K562 (cell line): Measurements from ENCODE around the gene UNC5C. TPM values are rescaled to one million over a fixed set of nuclear protein-coding genes. Genes with fewer than 3 reads are reported as not detected.

Experiments used
- ATAC-seq: fragments of 200-7000 bp; cut with Tn5 transposase; 3 replicates; pipeline ENCODE4 v1.9.1; 2020; ENCODE audit warnings: moderate library complexity
- BruUV-seq: library from RNA; stranded (reverse); fragments of 400-500 nt; replicated peaks from 2 replicates; lab custom pipeline; 2021; lab: Mats Ljungman, UMichigan
- CTCF ChIA-PET: fragments of 300-600 bp; formaldehyde crosslinking; extraction: SDS; loops from one replicate; lab custom pipeline; 2021; ENCODE audit warnings: low intra/inter-chr PET ratio; lab: Yijun Ruan, JAX
- POLR2A ChIA-PET: fragments of 300-600, 350-650 bp; sonication (Branson Sonifier 250); formaldehyde crosslinking; extraction: SDS; loops from one replicate; lab custom pipeline; 2021; ENCODE audit warnings: antibody characterized with exemption, inconsistent platforms; lab: Yijun Ruan, JAX
- DNase-seq, 4 experiments: peaks; one replicate each; pipeline versions ENCODE4 v3.0.0 to v3.0.0-alpha.2; 2011 to 2018; ENCODE audit warnings: low spot score in 3 of 4, mixed read lengths in 3 of 4; ENCODE audit errors: extremely low read depth in 1 of 4
- FAIRE-seq: peaks from 2 replicates; lab custom pipeline; 2011; peaks lifted over from hg19 to GRCh38; lab: Jason Lieb, UNC
- H2AFZ ChIP-seq: 2 replicates; pipeline ENCODE4 v1.6.0; 2011; ENCODE audit warnings: low read depth, low read length, control low read depth, inconsistent platforms
- H3K27ac ChIP-seq: fragments of 200-600 bp; 3 replicates; pipeline ENCODE4 v1.8.0; 2011; ENCODE audit warnings: low read depth, mild to moderate bottlenecking, control low read depth, inconsistent platforms, low read length, moderate library complexity, mixed read lengths; ENCODE audit errors: extremely low read depth
- H3K27me3 ChIP-seq, 2 experiments: fragments of 300-600 bp in 1 of 2; 2 replicates in 1 of 2; 3 replicates in 1 of 2; pipeline versions ENCODE4 v1.6.0 to v1.8.0; 2011; ENCODE audit warnings: inconsistent platforms in 2 of 2, low read length in 2 of 2, mild to moderate bottlenecking in 1 of 2, mixed read lengths in 1 of 2, moderate library complexity in 1 of 2; ENCODE audit not compliant: control insufficient read depth in 2 of 2, insufficient read depth in 2 of 2
- H3K36me3 ChIP-seq: fragments of 300-600 bp; 3 replicates; pipeline ENCODE4 v1.8.0; 2011; ENCODE audit warnings: mild to moderate bottlenecking, low read length, inconsistent platforms; ENCODE audit not compliant: control insufficient read depth, insufficient read depth
- H3K4me1 ChIP-seq, 2 experiments: fragments of 200-600 bp in 1 of 2; replicated peaks in 1 of 2; 2 replicates in 1 of 2; 3 replicates in 1 of 2; pipeline versions ENCODE4 v1.5.1 to v1.8.0; 2011; ENCODE audit warnings: inconsistent platforms in 2 of 2, low read length in 2 of 2, mild to moderate bottlenecking in 1 of 2, mixed read lengths in 1 of 2, moderate library complexity in 1 of 2; ENCODE audit not compliant: control insufficient read depth in 2 of 2, insufficient read depth in 2 of 2
- H3K4me2 ChIP-seq: 2 replicates; pipeline ENCODE4 v1.6.1; 2011; ENCODE audit warnings: low read length, control low read depth, inconsistent platforms, mixed read lengths; ENCODE audit not compliant: insufficient read depth
- H3K4me3 ChIP-seq: fragments of 200-600 bp; sonication (generic), shearing (Covaris generic); 2 replicates; pipeline ENCODE4 v1.5.1; 2016; ENCODE audit warnings: control low read depth, inconsistent platforms
- H3K79me2 ChIP-seq: fragments of 200-600 bp; 3 replicates; pipeline ENCODE4 v1.8.0; 2011; ENCODE audit warnings: low read length, inconsistent platforms; ENCODE audit not compliant: control insufficient read depth, insufficient read depth
- H3K9ac ChIP-seq, 2 experiments: 2 replicates each; pipeline versions ENCODE4 v1.6.0 to v1.6.1; 2011; ENCODE audit warnings: low read depth in 2 of 2, low read length in 2 of 2, control low read depth in 1 of 2, inconsistent platforms in 1 of 2, mild to moderate bottlenecking in 1 of 2, mixed read lengths in 1 of 2; ENCODE audit not compliant: insufficient read depth in 1 of 2
- H3K9me1 ChIP-seq: one replicate; pipeline ENCODE4 v1.6.0; 2011; ENCODE audit warnings: inconsistent platforms, mild to moderate bottlenecking, low read length, moderate library complexity; ENCODE audit not compliant: control insufficient read depth, insufficient read depth
- H3K9me3 ChIP-seq: replicated peaks from 2 replicates; pipeline ENCODE4 v1.5.1; 2011; ENCODE audit warnings: low read depth, low read length, inconsistent platforms; ENCODE audit not compliant: control insufficient read depth, insufficient read depth
- H4K20me1 ChIP-seq: replicated peaks from 2 replicates; pipeline ENCODE4 v1.6.1; 2011; ENCODE audit warnings: low read length, inconsistent platforms, mixed read lengths; ENCODE audit not compliant: control insufficient read depth, insufficient read depth
- CREM ChIP-seq: IDR thresholded peaks from 2 replicates; pipeline ENCODE4 v1.6.1; 2014; ENCODE audit warnings: antibody characterized with exemption, low read depth
- CSDE1 ChIP-seq, 2 experiments: fragments of 450-650 bp; IDR thresholded peaks; 2 replicates each; pipeline ENCODE4 v1.6.1; 2016; ENCODE audit warnings: mild to moderate bottlenecking in 1 of 2
- MTF1 ChIP-seq: fragments of 250-450 bp; sonication (Bioruptor Pico); IDR thresholded peaks from 2 replicates; pipeline ENCODE4 v1.9.0; 2021; ENCODE audit warnings: moderate library complexity, mild to moderate bottlenecking, inconsistent platforms, borderline replicate concordance
- SAFB2 ChIP-seq: fragments of 200-400 bp; formaldehyde crosslinking; IDR thresholded peaks from 2 replicates; pipeline ENCODE4 v1.6.1; 2018; ENCODE audit warnings: borderline replicate concordance, low read length, low read depth, moderate library complexity; ENCODE audit not compliant: severe bottlenecking
- ZNF318 ChIP-seq, 2 experiments: fragments of 450-650 bp; IDR thresholded peaks; 2 replicates each; pipeline ENCODE4 v1.6.1; 2016; ENCODE audit warnings: mild to moderate bottlenecking in 2 of 2, borderline replicate concordance in 1 of 2, low read depth in 1 of 2, moderate library complexity in 1 of 2
- ZNF354B ChIP-seq: fragments of 250-450 bp; sonication (Bioruptor Pico); IDR thresholded peaks from 2 replicates; pipeline ENCODE4 v1.4.0; 2020
- ZNF668 ChIP-seq: fragments of 250-450 bp; sonication (Bioruptor Pico); IDR thresholded peaks from 2 replicates; pipeline ENCODE4 v1.8.0; 2022; ENCODE audit warnings: mild to moderate bottlenecking, inconsistent platforms
- ZNF766 ChIP-seq: fragments of 200-800 bp; sonication (Bioruptor generic); conservative IDR thresholded peaks from 2 replicates; pipeline ENCODE4 v1.6.1; 2016; ENCODE audit warnings: missing genetic modification characterization, missing compliant biosample characterization
- WGBS: fragments of 100-300 bp; shearing (Covaris generic); methylation state at CpG from one replicate; pipeline ENCODE4 v1.1.6; 2016; ENCODE audit warnings: low coverage, mixed read lengths; ENCODE audit not compliant: insufficient coverage; ENCODE audit errors: missing lambda C conversion rate; 5-methylcytosine and 5-hydroxymethylcytosine counted together
- in situ Hi-C: fragments of 300-500 bp; cut with MboI; formaldehyde crosslinking; loops from 4 replicates; pipeline ENCODE4 v1.15.0; 2018; ENCODE audit warnings: inconsistent platforms, mixed read lengths
- intact Hi-C: fragments of 100-400 bp; cut with micrococcal nuclease; formaldehyde crosslinking; loops from 2 replicates; pipeline ENCODE4 v1.14.2; 2022
- polyA plus RNA-seq, 8 experiments: library from polyadenylated mRNA; depleted of rRNA in 4 of 8; stranded (reverse) in 5 of 8; unstranded in 3 of 8; fragments of >200 nt; fragmentation: Nextera tagmentation in 2 of 8; fragmentation: Illumina TruSeq in 1 of 8; extraction: Ambion mirVana in 2 of 8; extraction: Trizol in 1 of 8; gene quantifications; 2 replicates each; pipeline versions ENCODE4 v1.2.1 to v1.2.3, GENCODE V29; 2011 to 2014; ENCODE audit warnings: inconsistent platforms in 1 of 8, missing spikeins in 1 of 8
- total RNA-seq, 7 experiments: library from RNA; depleted of rRNA in 6 of 7; stranded (reverse); fragments of >200 nt in 6 of 7; fragmentation: Illumina TruSeq in 2 of 7; extraction: Trizol in 2 of 7; gene quantifications; 2 replicates each; pipeline versions ENCODE4 v1.2.1 to v1.2.3, GENCODE V29; 2011 to 2021; ENCODE audit warnings: low replicate concordance in 1 of 7
- TF ChIP-seq, protein P1 (sequence below): fragments of 450-650 bp; formaldehyde crosslinking; IDR thresholded peaks from 2 replicates; pipeline ENCODE4 v1.4.0; 2022; ENCODE audit warnings: missing genetic modification characterization

Gene UNC5C
- total and polyA plus RNA-seq, 9 of the 15 experiments (the other 6 are each of a cell fraction or from before 2014, with no cell fraction given), result under 0.01 to 0.10 (median 0.03) TPM; not detected in 1

- Histone ChIP-seq H2AFZ (peak overlapping the region; percentile 73), H4K20me1 (no peaks in the 10 kb centered on the region), H3K9me1 (no peaks in the 10 kb centered on the region), H3K36me3 (no peaks in the 10 kb centered on the region), H3K27ac (no peak overlapping the region), H3K4me3 (no peak overlapping the region), H3K79me2 (no peaks in the 10 kb centered on the region), H3K4me1 (peaks cover 0 to 12% of the 10 kb centered on the region in 2 experiments; a peak in 2 of 5 replicates), H3K9ac (no peak overlapping the region), H3K4me2 (no peak overlapping the region), H3K27me3 (no peaks in the 10 kb centered on the region; a peak in 2 of 5 replicates), H3K9me3 (no peaks in the 10 kb centered on the region)
- BruUV-seq, result no TSS peak
- intact Hi-C loops (loop anchor here (5.0 kb wide), 1 partner anchor 41 kb away; no protein-coding TSS in a partner anchor), in situ Hi-C loops (no loop called here)
- POLR2A ChIA-PET, result interaction anchor here (0.7 kb wide), 1 partner anchor 917 kb away, joined by 3 read pairs; no protein-coding TSS in a partner anchor
- FAIRE-seq, result no peak
- ATAC-seq, result no peak
- DNase-seq, result no peak
- CTCF ChIA-PET, result no interaction called here
- 40% methylated on average over 7 of the region's 7 CpGs for WGBS
- TF ChIP-seq CSDE1 (IDR thresholded peaks at IDR 0.05), result no peak
- TF ChIP-seq SAFB2, result no peak
- no peak for TF ChIP-seq ZNF668 (CRISPR knock-in tag)
- no peak for TF ChIP-seq ZNF318 (IDR thresholded peaks at IDR 0.05; ENCODE audit: borderline replicate concordance in 1 of 2, low read depth in 1 of 2)
- TF ChIP-seq MTF1 (CRISPR knock-in tag), result no peak
- TF ChIP-seq CREM, result no peak
- TF ChIP-seq, protein P1, sequence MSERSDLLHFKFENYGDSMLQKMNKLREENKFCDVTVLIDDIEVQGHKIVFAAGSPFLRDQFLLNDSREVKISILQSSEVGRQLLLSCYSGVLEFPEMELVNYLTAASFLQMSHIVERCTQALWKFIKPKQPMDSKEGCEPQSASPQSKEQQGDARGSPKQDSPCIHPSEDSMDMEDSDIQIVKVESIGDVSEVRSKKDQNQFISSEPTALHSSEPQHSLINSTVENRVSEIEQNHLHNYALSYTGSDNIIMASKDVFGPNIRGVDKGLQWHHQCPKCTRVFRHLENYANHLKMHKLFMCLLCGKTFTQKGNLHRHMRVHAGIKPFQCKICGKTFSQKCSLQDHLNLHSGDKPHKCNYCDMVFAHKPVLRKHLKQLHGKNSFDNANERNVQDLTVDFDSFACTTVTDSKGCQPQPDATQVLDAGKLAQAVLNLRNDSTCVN (CRISPR knock-in tag), result no peak
- TF ChIP-seq ZNF354B (CRISPR knock-in tag), result no peak
- TF ChIP-seq ZNF766 (CRISPR knock-in tag), result no peak
These were observed 332.7 kb downstream of the UNC5C start for GRCh38 chr4:95215991-95216605.
